ENCODE results near the gene MESP2.

The MESP2 gene

DNA sequence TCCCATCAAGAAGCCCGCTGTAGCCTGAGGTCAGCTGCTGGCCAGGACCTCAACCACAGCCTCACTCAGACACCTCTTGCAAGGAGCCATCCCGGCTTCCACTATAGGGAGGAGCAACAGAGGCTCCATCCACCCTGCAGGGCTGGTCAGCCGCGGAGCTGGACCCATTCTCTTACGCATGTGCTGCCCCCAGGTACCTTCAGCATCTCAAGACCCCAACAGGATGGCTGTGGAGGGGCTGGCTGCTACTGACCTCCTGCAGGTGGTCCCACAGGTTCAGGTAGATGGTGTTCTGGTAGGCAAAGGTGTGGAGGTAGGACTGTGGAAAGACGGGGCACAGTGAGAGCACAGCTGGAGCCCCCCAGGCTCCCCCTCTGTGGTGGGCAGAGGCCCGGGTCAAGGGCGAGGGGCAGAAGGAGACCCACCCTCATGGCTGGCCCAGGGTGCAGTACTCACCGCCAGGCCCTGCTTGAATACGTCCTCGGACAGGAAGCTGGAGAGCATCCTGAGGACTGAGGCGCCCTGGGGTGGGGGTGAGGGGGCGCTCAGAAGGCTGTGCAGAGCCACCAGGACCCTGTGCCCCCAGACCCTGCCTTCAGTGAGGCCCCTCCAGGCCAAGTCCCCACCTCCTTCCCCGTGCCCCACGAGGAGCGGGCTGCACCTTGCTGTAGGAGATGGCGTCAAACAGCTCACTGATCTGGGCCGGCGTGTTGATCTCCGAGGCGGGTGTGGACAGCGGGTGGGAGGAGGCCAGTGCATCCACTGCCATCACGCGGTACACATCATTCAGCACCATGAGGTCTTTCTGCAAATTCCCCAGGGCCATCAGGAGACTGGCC lies 27.1 kb downstream of the MESP2 start:
- no peak for ATAC-seq
- DNase-seq = no peak

DNA sequence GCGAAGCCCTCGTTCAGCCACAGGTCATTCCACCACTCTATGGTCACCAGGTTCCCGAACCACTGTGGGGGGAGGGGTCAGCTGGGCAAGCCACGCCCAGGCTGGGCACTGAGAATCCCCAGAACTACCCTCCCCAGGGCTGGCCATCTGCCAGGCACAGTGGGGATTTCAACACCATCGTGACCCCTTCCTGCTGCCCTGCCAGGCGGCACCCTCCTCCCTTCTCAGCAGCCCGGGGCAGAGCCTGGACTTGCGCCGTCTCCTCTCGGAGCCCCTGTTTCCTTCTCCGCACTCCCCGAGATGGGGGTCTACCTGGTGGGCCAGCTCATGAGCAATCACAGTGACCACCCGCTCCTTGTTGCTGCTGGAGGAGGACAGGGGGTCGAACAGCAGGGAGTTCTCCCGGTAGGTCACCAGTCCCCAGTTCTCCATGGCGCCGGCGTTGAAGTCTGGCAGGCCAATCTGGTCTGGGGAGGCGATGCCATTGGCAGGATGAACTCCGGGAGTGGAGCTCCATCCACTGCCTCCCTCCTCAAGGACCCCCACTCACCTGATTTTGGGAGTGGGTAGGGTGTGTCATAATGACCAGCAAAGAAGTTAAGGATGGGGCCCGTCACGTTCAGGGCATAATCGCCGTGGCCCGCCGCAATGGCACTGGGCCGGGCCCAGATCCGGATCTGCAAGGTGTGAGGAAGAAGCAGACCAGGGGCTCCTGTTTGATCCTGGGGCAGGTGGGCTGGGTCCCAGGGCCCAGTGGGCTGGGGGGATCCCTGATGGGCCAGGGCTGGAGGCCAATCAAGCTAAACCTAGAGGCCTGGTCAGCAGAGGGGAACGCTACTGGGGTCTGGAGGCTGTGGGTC lies 28.0 kb downstream of the MESP2 start:
- ATAC-seq (no peak), DNase-seq (no peak)

DNA sequence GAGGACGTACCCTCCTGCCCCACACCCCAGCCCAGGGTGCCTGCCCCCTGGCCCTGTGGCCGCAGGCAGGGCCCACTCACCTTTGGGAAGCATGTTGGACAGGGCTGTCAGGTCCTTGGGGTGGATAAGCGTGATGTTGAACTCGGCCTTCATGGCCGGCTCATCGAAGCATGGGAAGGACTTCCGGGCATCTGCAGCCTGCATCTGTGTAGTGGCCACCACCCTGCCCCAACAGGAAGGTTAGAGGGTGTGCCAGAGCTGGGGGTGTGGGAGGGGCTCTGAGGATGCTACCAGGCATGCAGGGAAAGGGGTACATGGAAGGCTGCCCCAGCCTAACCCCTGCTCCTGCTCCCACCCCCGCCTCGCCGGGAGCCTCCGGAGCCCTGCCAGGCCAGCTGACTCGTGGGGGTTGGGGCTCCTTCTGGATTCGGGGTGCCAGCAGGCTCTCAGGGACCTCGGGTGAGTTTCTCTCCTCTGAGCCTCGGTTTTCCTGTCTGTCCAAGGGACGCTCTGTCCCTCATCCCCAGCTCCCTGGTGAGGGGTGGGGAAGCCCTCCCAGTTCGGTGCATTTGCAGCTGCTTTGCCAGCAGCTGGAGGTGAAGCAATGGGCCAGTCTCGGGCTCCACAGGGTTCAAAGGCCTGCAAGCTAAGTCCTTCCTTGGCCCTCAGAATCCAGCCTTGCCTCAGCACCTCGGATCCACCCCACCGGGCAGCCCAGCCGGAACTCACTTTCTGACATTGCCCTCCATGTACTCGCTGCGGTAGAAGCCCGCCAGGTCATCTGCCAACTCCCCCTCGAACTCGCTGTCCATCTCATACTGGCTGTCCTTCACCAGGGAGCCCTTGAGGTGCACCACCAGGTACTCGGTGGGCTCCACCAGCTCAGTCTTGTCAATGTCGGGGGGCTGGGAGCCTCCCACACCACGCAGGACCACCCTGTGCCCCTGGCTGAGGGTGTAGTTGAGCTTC lies 29.4 kb downstream of the MESP2 start:
- ATAC-seq (no peak), DNase-seq (no peak)

DNA sequence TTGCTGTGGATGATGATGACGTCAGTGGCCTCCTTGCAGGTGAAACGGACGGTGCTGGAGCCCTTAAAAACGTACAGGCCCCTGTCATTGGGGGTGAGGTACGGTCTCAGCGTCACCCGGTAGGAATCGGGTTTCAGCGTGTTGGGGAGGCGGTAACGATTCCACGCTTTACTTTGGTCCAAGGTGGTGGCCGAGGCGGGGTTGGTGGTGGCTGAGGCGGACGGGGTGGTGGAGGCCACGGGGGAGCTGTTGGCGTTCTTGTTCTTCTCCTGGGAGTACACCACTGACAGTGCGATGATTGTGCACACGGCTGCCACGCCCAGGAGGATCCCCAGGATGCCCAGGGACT lies 30.1 kb downstream of the MESP2 start:
- no peak for ATAC-seq
- DNase-seq = no peak

DNA sequence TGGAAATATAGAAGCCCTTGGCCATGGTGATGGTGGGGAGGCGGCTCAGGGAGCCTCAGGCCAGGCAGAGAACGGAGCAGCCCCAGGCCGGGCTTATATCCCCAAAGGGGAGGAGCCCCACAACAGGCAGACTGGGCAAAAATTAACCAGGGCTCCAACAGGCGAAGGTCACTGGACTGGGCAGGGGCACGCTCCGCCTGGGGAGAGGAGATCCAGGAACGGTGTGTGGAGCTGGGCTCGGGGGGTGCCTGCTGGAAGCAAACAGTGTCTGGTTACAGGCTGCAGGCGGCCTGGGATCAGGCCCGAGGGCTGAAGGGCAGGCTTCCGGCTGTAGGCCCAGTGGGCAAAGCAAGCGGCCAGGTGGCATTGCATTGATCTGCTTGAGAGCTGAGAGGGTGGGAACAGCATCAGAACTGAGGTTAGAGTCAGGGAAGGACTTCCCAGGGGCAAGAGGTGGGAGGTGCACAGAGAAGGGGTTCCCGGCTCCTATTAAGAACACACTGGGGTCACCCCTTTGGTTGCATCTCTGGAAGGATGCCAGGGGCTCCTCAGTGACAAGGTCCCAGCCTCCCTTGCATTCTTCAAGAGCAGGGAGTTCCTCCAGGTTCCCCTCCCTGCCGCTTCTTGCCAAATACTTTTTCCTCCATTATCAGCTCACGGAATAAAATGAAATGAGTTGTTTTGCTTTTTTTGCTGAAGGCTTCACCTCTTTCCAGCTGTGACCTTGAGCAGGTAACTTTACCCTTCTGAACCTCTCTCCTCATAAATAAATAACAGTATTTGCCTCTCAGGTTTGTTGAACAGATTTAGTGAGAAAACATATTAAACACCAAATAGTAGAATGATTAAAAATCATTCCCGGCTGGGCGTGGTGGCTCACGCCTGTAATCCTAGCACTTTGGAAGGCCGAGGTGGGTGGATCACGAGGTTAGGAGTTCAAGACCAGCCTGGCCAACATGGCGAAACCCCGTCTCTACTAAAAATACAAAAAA lies 30.7 kb downstream of the MESP2 start:
- DNase-seq (no peak), ATAC-seq (no peak)

DNA sequence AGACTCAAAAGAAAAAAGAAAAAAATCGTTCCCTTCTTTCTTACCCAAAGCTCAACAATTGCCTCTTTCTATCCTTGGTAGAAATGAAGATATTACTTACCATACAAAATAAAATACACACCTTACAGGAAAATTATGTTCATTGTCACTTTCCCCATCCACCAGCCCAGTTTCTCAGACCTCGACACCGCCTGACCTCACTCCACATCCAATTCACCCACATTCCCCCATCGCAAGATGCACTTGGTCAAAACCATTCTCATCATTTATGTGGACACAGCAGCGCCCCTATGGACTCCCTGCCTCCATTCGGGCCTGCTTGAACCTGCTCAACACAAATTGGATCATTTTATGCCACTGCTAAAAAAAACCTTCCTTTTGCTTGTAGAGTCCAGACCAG lies 31.6 kb downstream of the MESP2 start:
- DNase-seq (no peak), ATAC-seq (no peak)

DNA sequence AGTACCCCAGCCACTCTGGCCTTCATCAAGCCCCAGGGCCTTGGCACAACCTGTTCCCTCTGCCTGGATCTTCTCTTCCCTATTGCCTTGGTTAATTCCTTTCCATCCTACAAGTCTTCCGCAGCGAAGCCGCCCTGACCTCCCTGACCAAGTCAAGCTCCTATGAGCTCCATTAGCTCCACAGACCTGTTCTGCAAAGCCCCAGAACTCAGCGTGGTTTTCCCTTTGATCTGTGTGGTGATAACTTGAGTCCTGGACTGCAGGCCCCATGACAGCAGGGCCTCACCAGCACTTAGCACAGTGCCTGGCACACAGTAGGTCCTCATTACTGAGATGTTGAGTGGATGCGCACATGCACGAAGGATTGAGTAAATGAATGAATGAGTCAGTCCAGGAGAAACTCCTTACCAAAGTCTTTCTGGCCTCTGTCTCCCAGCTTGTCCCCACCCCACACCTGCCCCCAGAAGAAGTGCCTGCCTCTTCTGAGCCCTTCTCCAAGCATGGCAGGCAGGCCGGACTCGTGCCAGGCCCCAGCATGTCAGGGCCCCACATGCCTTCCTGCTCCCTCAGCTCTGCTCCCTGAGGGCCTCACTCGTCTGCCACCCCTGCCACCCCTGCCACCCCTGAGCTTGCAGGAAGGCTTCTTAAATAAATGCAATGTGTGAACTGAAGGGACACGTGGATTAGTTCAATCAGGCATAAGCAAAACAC lies 32.2 kb downstream of the MESP2 start:
- no peak for ATAC-seq
- no peak for DNase-seq

DNA sequence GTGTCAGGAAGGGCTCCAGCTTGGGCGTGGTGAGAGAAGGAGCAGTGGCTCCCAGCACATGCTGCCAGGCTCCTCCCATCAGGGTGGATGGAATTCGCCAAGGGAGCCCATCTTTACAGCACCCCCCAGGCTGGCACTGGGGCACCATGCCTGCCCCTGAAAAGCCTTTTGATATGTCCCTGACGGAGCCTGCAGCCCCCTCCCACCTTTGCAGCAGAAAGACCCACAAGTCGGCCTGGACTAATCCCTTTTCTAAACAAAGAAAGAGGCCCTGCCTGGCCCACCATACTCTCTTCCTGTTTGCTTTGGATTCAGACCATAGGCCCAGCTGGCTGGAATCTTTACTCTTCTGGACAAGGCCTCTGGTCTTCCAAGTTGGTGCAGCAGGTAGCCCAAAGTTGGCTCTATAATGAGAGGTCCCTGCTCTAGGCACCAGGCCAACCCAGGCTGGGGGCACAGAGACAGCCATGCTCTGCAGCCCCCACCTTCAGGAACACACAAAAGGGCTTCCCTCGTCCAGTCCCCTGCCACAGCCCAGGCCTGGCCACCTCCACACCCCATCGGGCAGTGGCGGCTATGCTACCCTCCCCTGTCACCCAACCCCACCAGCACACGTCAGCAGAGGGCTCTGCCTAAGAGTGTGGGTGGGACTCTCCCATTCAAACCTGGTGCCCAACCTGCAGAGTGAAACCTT lies 33.1 kb downstream of the MESP2 start:
- no peak for DNase-seq
- no peak for ATAC-seq

DNA sequence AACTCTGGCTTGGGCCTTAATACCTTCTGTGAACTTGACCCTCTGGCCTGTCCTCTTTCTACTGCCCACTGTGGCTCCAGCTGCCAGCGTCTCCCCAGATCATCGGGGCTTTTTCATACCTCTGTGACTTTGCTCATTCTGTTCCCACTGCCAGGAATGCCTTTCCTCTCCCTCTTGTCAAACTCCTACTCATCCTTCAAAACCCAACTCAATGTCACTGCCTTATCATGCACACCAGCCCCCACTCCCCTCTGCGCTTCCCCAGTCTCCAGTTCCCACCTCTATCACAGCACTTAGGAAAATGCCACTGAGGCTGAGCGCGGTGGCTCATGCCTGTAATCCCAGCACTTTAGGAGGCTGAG lies 33.6 kb downstream of the MESP2 start:
- DNase-seq (no peak), ATAC-seq (no peak)

DNA sequence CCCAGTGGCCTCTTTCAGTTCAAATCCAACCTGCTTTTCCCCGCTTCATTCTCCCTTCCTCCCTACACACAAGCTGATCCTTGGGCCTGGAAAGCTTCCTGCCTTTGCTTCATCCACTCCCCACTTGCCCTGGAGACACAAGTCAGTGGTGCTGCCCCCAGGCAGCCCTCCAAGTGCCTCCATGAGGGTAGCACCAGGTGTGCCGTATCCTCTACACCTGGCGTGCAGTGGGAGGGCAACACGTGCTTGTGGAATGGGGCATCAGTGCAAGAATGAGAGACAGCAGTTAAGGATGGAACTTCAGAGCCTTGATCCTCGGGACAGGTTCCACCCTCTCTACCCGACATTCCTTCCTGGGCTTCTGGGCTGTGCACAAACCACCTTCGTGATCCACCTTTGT lies 34.7 kb downstream of the MESP2 start:
- DNase-seq (no peak), ATAC-seq (no peak)

DNA sequence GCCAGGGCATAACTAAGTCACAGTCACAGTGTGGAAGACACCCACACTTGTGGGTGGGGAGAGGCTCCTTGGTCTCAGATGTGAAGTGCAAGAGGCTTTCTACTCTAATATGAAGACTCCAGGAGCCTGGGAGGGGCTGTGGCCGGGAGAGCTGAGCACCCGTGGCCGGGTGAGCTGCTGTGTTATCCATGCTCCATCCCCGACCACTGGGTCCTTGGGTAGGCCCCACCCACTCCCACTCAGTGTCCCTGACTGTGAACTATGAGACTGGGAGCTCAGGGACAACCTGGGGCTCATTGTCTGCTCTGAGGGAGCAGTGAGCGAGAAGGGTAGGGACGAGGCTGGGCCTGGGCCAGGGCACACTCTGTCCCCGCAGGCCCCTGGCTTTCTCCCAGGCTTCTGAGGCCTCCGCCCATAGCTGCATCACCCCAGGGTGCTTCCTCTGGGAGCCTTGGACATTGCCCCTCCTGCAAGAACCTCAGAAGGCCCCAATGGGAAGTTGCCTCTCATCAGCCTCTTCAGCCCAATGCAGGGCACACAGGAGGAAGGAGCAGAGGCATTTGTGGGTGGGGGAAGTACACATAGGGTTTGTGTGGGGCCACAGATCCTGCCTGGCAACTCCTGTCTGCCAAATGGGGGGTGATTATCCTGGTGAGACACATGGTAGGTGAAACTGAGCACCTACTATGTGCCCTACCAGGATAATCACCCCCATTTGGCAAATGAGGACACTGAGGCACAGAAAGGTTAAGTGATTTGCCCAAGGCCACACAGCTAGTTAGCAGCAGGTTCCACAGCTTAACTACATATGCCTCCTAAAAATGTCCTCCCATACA lies 36.1 kb downstream of the MESP2 start:
- DNase-seq (no peak), ATAC-seq (no peak)

DNA sequence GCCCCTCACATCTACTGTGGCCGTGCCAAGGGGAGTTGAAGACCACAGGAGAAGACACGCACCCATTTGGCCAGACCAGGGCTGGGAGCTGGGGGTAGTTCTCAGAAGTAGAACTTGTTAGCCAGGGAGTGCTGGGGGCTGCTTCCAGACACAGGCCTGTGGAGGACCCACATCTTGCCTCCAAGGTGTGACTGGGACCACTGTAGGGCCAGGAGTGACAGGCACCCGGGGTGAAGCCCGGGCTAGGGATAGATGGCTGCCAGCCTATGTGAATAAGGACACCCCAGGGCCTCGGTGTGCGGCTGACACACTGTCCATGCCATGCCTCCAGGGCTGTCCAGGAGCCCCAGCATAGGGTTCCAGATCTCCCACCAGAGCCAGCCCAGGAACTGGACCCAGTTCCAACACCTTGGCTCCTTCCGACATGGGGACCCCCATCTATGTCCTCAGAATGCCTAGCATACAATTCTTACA lies 36.8 kb downstream of the MESP2 start:
- DNase-seq (no peak), ATAC-seq (no peak)

DNA sequence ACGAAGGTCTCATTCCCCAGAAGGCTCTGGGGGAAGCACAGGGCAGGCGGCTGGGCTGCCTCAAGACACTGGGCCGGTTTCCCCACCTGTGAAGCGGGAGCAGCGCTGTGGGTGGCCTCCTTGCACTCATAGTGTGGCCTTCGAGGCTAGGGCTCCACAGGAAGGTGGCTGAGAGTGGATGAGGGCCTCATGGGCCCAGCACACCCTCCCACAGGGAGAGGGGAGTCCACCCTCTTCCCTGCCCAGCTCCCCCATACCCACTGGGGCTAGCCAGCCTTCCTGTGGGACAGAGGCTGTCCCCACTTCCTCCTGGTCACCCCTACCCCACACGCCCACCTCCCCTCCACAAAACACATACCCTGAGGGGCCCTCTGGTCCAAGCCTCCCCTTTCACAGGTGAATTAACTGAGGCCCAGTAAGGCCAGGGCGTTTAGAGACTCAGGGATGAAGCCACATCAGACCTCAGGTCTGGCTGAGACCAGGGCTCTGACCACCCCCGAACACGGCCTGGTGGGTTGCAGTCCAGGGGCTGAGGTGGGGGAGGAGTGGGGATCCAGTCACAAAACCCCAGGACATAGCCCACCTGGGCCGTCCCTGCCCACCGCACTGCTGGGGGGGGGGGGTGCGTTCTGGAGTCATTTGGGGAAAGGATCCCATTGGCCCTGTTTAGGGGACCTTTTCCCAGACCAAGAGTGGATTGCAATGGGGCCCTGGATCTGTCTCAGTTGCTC lies 37.4 kb downstream of the MESP2 start:
- DNase-seq = no peak
- ATAC-seq = no peak

DNA sequence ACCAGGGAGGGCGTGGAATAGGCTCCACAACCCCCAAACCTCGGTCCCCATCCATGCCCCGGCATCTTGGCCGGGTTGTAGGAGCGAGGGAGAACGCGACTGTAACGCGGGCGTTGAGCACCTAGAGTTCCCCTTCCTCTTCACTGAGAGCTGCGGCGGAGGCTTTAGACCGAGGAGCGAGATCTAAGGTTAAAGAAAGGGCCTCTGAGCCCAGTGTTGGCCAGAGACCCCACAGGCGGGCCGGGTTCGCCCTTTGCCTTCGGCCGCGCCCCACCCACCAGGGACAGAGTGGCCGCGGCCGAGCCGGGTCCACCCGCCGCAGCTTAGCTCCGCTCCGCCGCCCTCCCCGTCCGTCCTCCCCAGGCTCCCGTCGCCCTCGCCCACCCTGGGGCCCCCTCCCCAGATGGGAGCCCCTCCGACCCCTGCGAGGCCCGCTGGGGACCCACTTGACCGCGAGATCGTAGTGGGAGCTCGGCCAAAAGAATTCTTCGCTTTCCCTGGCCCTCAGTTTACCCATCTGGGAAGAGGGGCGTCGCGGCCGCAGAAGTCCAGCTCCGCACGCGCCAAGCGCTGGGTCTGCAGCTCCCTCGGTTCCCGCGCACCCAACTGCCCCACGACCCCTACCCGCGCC lies 38.1 kb downstream of the MESP2 start:
- DNase-seq (peak; percentile 10), ATAC-seq (no peak)

DNA sequence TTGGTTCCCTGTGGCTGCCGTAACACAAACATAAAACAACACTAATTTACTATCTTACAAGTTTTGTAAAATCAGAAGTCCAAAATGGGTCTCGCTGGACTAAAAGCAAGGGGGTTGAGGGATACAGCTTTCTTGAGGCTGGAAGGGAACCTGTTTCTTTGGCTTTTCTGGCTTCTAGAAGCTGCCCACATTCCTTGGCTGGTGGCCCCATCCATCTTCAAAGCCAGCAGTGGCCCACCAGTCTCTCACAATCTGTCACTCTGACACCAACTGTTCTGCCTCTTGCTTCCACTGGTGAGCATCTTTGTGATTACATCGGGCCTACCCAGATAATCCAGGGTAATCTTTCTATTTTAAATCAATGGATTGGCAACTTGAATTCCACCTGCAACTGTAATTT lies 39.6 kb downstream of the MESP2 start:
- no peak for DNase-seq
- no peak for ATAC-seq

DNA sequence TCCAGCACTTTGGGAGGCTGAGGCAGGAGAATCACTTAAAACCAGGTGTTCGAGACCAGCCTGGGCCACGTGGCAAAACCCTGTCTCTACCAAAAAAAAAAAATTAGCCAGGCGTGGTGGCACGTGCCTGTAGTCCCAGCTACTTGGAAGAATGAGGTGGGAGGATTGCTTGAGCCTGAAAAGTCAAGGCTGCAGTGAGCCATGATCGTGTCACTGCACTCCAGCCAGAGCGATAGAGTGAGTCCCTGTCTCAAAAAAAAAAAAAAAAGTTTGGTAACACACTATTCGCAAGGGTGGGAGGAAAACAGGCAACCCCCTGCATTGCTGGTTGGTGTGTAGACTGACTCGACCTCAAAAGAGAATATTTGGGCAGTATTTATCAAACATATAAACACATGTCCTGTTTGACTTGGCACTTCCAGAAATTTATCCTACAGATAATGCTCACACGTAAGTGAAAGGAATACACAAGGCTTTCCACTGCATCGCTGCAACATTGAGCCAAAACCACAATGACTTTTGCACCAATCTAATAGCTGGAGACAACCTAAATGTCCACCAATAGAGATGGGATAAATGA lies 41.7 kb downstream of the MESP2 start:
- no peak for ATAC-seq

DNA sequence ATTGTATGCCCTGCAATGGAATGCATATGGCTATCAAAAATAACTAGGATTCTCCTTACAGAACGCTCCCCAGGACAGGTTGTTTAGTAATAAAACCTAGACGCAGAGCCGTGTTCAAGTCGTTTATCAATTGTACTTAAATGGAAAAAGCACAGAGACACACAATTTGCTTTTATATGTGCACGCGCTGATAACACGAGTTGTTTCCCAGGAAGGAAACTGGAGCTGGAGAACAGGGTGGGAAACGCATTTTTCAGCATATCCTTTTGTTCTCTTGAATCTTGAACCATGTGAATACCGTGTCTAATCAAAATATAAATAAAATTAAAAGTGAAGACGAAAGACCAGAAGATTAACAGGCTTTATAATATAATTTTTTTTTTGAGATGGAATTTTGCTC lies 42.2 kb downstream of the MESP2 start:
- no peak for ATAC-seq
- no peak for DNase-seq

More for the DNA sequence above, 41.7 kb downstream of the MESP2 start:
- DNase-seq = no peak
